Measurements from ENCODE around the gene A3GALT2. TPM values are rescaled to one million over a fixed set of nuclear protein-coding genes. Genes with fewer than 3 reads are reported as not detected.

Gene A3GALT2
- total RNA-seq, 1 experiment from 2014 or later = not detected

GRCh38 chr1:33295023-33295422, 25.9 kb downstream of the A3GALT2 start:
- no peak overlapping the region for H2BK120ac ChIP-seq (ENCODE audit: low read depth, low read length, poor library complexity, severe bottlenecking)
- H3K27ac ChIP-seq (ENCODE audit: insufficient read length, low read depth, low read length) = no peak overlapping the region
- H2BK20ac ChIP-seq (ENCODE audit: low read depth, low read length, poor library complexity, severe bottlenecking) = no peak overlapping the region
- peak overlapping the region in 1 of 3 experiments; percentile 74; a peak in 1 of 7 replicates for H3K27ac Mint-ChIP-seq
- H2BK5ac ChIP-seq (ENCODE audit: insufficient read length, low read length) = no peak overlapping the region
- TF ChIP-seq, protein P1, sequence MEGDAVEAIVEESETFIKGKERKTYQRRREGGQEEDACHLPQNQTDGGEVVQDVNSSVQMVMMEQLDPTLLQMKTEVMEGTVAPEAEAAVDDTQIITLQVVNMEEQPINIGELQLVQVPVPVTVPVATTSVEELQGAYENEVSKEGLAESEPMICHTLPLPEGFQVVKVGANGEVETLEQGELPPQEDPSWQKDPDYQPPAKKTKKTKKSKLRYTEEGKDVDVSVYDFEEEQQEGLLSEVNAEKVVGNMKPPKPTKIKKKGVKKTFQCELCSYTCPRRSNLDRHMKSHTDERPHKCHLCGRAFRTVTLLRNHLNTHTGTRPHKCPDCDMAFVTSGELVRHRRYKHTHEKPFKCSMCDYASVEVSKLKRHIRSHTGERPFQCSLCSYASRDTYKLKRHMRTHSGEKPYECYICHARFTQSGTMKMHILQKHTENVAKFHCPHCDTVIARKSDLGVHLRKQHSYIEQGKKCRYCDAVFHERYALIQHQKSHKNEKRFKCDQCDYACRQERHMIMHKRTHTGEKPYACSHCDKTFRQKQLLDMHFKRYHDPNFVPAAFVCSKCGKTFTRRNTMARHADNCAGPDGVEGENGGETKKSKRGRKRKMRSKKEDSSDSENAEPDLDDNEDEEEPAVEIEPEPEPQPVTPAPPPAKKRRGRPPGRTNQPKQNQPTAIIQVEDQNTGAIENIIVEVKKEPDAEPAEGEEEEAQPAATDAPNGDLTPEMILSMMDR (conservative IDR thresholded peaks at IDR 0.05) = no peak
- no peak overlapping the region for H2BK15ac ChIP-seq (ENCODE audit: low read depth, low read length)
- no peaks in the 10 kb centered on the region for H3K27me3 Mint-ChIP-seq (ENCODE audit: low read depth)
- no peaks in the 10 kb centered on the region for H3K4me1 ChIP-seq (ENCODE audit: insufficient read depth, low read length)
- H3K27me3 ChIP-seq (ENCODE audit: insufficient read depth, low read length) = no peaks in the 10 kb centered on the region
- H3K18ac ChIP-seq (ENCODE audit: insufficient read length, low read depth, low read length) = no peak overlapping the region
- H3K9me3 ChIP-seq (ENCODE audit: control insufficient read depth, low read depth, low read length) = no peaks in the 10 kb centered on the region
- H3K4ac ChIP-seq (ENCODE audit: low read depth, low read length) = no peak overlapping the region
- no peak overlapping the region for H4K91ac ChIP-seq (ENCODE audit: insufficient read length, low read depth, low read length)
- no peak overlapping the region for H3K9ac ChIP-seq (ENCODE audit: extremely low read depth, insufficient read length, low read length)
- H2AFZ ChIP-seq (ENCODE audit: low read length) = no peak overlapping the region
- no peak overlapping the region for H3K4me2 ChIP-seq (ENCODE audit: insufficient read depth, insufficient read length, low read length)
- no peak overlapping the region for H3K4me3 Mint-ChIP-seq
- no peak overlapping the region for H2AK5ac ChIP-seq (ENCODE audit: insufficient read length, low read length)
- no peak overlapping the region for H2BK12ac ChIP-seq (ENCODE audit: insufficient read length, low read depth, low read length)
- peaks cover 21 to 38% (median 37%) of the 10 kb centered on the region in 3 experiments for H3K36me3 Mint-ChIP-seq (ENCODE audit: insufficient read depth in 1 of 3, low read depth in 3 of 3)
- H3K23me2 ChIP-seq (ENCODE audit: insufficient read length, low read depth, low read length, poor library complexity, severe bottlenecking) = no peaks in the 10 kb centered on the region
- no peak overlapping the region for H3T11ph ChIP-seq (ENCODE audit: low read length)
- no peak overlapping the region for H3K14ac ChIP-seq (ENCODE audit: insufficient read depth, low read length)
- H3K4me1 Mint-ChIP-seq = peaks cover 7 to 13% of the 10 kb centered on the region in 2 experiments
- H3K79me2 ChIP-seq (ENCODE audit: insufficient read depth, low read length) = no peaks in the 10 kb centered on the region
- no peak overlapping the region for H3K23ac ChIP-seq (ENCODE audit: insufficient read length, low read depth, low read length)
- WGBS (ENCODE audit: extremely low coverage, insufficient read length, low lambda C conversion rate) = no CpG with 5 or more reads among the region's 15 CpGs
- H4K20me1 ChIP-seq (ENCODE audit: control insufficient read depth, insufficient read depth, insufficient read length) = no peaks in the 10 kb centered on the region
- no peaks in the 10 kb centered on the region for H3K79me1 ChIP-seq (ENCODE audit: insufficient read depth, low read depth, low read length, poor library complexity, severe bottlenecking)
- no peak overlapping the region for H4K5ac ChIP-seq (ENCODE audit: insufficient read length, low read depth, low read length)
- no peak overlapping the region for H3K56ac ChIP-seq (ENCODE audit: insufficient read length, low read depth, low read length)
- no peaks in the 10 kb centered on the region for H3K9me3 Mint-ChIP-seq
- H4K8ac ChIP-seq (replicated peaks; ENCODE audit: insufficient read length, low read depth, low read length) = no peak overlapping the region
- peak; percentile 44 for DNase-seq

Measured in H9 (cell line).